Uterus (tissue), 2 donors: Measurements from ENCODE around the gene LDHAL6B.

Source experiments
- CTCF ChIP-seq, 4 experiments: fragments of 200-600 bp in 2 of 4; fragments of 450-650 bp in 2 of 4; sonication (generic) in 2 of 4; IDR thresholded peaks; one replicate each; pipeline ENCODE4 v1.5.1; 2016 to 2019; ENCODE audit warnings: antibody characterized with exemption in 4 of 4, mild to moderate bottlenecking in 2 of 4, moderate library complexity in 1 of 4
- POLR2A ChIP-seq, 2 donors: fragments of 450-650 bp; IDR thresholded peaks; one replicate each; pipeline ENCODE4 v1.6.1; 2016; ENCODE audit warnings: antibody characterized with exemption in 2 of 2, mild to moderate bottlenecking in 1 of 2, moderate library complexity in 1 of 2

GRCh38 chr15:59224474-59224873, 17.8 kb downstream of the LDHAL6B start:
- TF ChIP-seq CTCF (IDR thresholded peaks at IDR 0.05), result no peak
- TF ChIP-seq POLR2A (IDR thresholded peaks at IDR 0.05), result no peak
